Liver (tissue), 9 donors: Measurements from ENCODE around the gene KLHL9. TPM values are rescaled to one million over a fixed set of nuclear protein-coding genes. Genes with fewer than 3 reads are reported as not detected.

Experiments
- DNase-seq: peaks from one replicate; pipeline ENCODE4 v3.0.0-alpha.2; 2017; ENCODE audit warnings: low spot score
- H3K27ac ChIP-seq, 2 donors: one replicate each; pipeline ENCODE4 v1.7.0; 2013; ENCODE audit warnings: inconsistent platforms in 2 of 2, low read length in 2 of 2, control low read depth in 1 of 2, low read depth in 1 of 2, mild to moderate bottlenecking in 1 of 2
- H3K27me3 ChIP-seq, 4 donors: one replicate each; pipeline versions ENCODE4 v1.6.1 to v1.7.0; 2013; ENCODE audit warnings: low read length in 3 of 4, inconsistent platforms in 1 of 4, mild to moderate bottlenecking in 1 of 4, moderate library complexity in 1 of 4; ENCODE audit not compliant: control insufficient read depth in 4 of 4, insufficient read depth in 4 of 4
- H3K36me3 ChIP-seq, 4 donors: one replicate each; pipeline versions ENCODE4 v1.6.1 to v1.7.0; 2013; ENCODE audit warnings: low read length in 3 of 4, mild to moderate bottlenecking in 3 of 4, low read depth in 1 of 4, moderate library complexity in 1 of 4; ENCODE audit not compliant: control insufficient read depth in 4 of 4, insufficient read depth in 3 of 4
- H3K4me1 ChIP-seq, 4 donors: one replicate each; pipeline versions ENCODE4 v1.6.1 to v1.7.0; 2013; ENCODE audit warnings: low read length in 3 of 4, mild to moderate bottlenecking in 3 of 4, moderate library complexity in 1 of 4; ENCODE audit not compliant: control insufficient read depth in 4 of 4, insufficient read depth in 4 of 4
- H3K4me3 ChIP-seq, 3 donors: one replicate each; pipeline versions ENCODE4 v1.6.1 to v1.7.0; 2013; ENCODE audit warnings: low read length in 3 of 3, control low read depth in 1 of 3, low read depth in 1 of 3, mild to moderate bottlenecking in 1 of 3
- H3K9ac ChIP-seq, 2 donors: one replicate each; pipeline ENCODE4 v1.7.0; 2013; ENCODE audit warnings: low read length in 2 of 2, mild to moderate bottlenecking in 2 of 2, moderate library complexity in 2 of 2, control low read depth in 1 of 2, low read depth in 1 of 2
- H3K9me3 ChIP-seq, 4 donors: one replicate each; pipeline versions ENCODE4 v1.6.1 to v1.7.0; 2013; ENCODE audit warnings: low read length in 3 of 4; ENCODE audit not compliant: control insufficient read depth in 4 of 4
- EGR1 ChIP-seq, 2 donors: IDR thresholded peaks; 2 replicates each; pipeline ENCODE4 v1.6.1; 2016 to 2018; ENCODE audit warnings: antibody characterized with exemption in 2 of 2, low read depth in 2 of 2
- FOXA1 ChIP-seq: IDR thresholded peaks from 2 replicates; pipeline ENCODE4 v1.6.1; 2016; ENCODE audit warnings: antibody characterized with exemption
- FOXA2 ChIP-seq: IDR thresholded peaks from 2 replicates; pipeline ENCODE4 v1.6.1; 2016; ENCODE audit warnings: antibody characterized with exemption
- GABPA ChIP-seq, 2 donors: IDR thresholded peaks in 1 of 2; conservative IDR thresholded peaks in 1 of 2; 2 replicates each; pipeline ENCODE4 v1.6.1; 2016; ENCODE audit warnings: antibody characterized with exemption in 2 of 2, mild to moderate bottlenecking in 1 of 2, moderate library complexity in 1 of 2
- HNF4A ChIP-seq, 2 donors: conservative IDR thresholded peaks; 2 replicates each; pipeline ENCODE4 v1.6.1; 2016; ENCODE audit warnings: antibody characterized with exemption in 2 of 2, mild to moderate bottlenecking in 2 of 2
- HNF4G ChIP-seq: IDR thresholded peaks from 2 replicates; pipeline ENCODE4 v1.6.1; 2016; ENCODE audit warnings: antibody characterized with exemption
- JUND ChIP-seq, 2 donors: IDR thresholded peaks; 2 replicates each; pipeline ENCODE4 v1.6.1; 2016; ENCODE audit warnings: antibody characterized with exemption in 2 of 2
- NR2F2 ChIP-seq: IDR thresholded peaks from 2 replicates; pipeline ENCODE4 v1.6.1; 2016; ENCODE audit warnings: antibody characterized with exemption
- RAD21 ChIP-seq, 2 donors: IDR thresholded peaks; 2 replicates each; pipeline ENCODE4 v1.6.1; 2016; ENCODE audit warnings: antibody characterized with exemption in 2 of 2, mild to moderate bottlenecking in 2 of 2
- RXRA ChIP-seq, 2 donors: IDR thresholded peaks; 2 replicates each; pipeline ENCODE4 v1.6.1; 2017 to 2018; ENCODE audit warnings: antibody characterized with exemption in 2 of 2, mild to moderate bottlenecking in 1 of 2
- SP1 ChIP-seq: IDR thresholded peaks from 2 replicates; pipeline ENCODE4 v1.6.1; 2018; ENCODE audit warnings: antibody characterized with exemption, mild to moderate bottlenecking
- TAF1 ChIP-seq: conservative IDR thresholded peaks from 2 replicates; pipeline ENCODE4 v1.6.1; 2016; ENCODE audit warnings: antibody characterized with exemption, mild to moderate bottlenecking
- YY1 ChIP-seq: IDR thresholded peaks from 2 replicates; pipeline ENCODE4 v1.6.1; 2016; ENCODE audit warnings: antibody characterized with exemption, mild to moderate bottlenecking
- WGBS: extraction: QIAGEN DNeasy Blood & Tissue Kit; methylation state at CpG from one replicate; pipeline ENCODE4 v1.1.7; 2013; 5-methylcytosine and 5-hydroxymethylcytosine counted together
- polyA plus RNA-seq, 2 donors: library from polyadenylated mRNA; stranded (reverse) in 1 of 2; unstranded in 1 of 2; fragments of 200-250 nt in 1 of 2; fragments of >200 nt in 1 of 2; fragmentation: Nextera tagmentation in 1 of 2; extraction: Ambion mirVana in 1 of 2; gene quantifications; one replicate each; pipeline versions ENCODE4 v1.2.1 to v1.2.3, GENCODE V29; 2013 to 2015
- total RNA-seq, 2 donors: library from RNA; depleted of rRNA; stranded (reverse); fragments of >200 nt; gene quantifications; one replicate each; pipeline ENCODE4 v1.2.3, GENCODE V29; 2014
- TF ChIP-seq, protein P1 (sequence below): IDR thresholded peaks from 2 replicates; pipeline ENCODE4 v1.6.1; 2016; ENCODE audit warnings: antibody characterized with exemption
- TF ChIP-seq, protein P2 (sequence below): IDR thresholded peaks from 2 replicates; pipeline ENCODE4 v1.6.1; 2016; ENCODE audit warnings: antibody characterized with exemption
- TF ChIP-seq, protein P3 (sequence below): IDR thresholded peaks from 2 replicates; pipeline ENCODE4 v1.6.1; 2016; ENCODE audit warnings: antibody characterized with exemption
- donor health status: healthy.
- donor health status: healthy.
- donor health status: healthy.
- donor health status: healthy.
- donor health status: healthy.

The KLHL9 gene
- total and polyA plus RNA-seq, 4 donors, result 5.6 to 14.5 (median 9.8) TPM

DNA sequence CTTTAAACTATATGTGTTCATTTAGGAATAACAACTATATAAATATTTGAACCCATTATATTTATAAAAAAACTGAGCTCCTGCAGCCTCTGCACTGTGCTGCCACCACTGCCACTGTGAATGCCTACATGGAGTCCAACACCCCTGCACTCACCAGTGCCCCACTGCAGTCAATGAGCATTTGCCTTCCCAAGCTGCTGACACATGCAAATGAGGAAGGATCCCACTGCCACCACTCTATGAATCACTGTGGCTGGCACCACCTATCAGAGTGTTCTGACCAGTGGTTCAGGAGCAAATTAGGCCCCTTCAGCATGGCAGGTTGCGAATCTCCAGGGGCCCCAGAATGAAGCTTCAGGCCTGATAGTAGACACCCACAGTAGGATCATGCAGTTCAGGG, 39.2 kb downstream of the KLHL9 start:
- TF ChIP-seq, protein P1, sequence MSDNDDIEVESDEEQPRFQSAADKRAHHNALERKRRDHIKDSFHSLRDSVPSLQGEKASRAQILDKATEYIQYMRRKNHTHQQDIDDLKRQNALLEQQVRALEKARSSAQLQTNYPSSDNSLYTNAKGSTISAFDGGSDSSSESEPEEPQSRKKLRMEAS, result no peak
- TF ChIP-seq, protein P2, sequence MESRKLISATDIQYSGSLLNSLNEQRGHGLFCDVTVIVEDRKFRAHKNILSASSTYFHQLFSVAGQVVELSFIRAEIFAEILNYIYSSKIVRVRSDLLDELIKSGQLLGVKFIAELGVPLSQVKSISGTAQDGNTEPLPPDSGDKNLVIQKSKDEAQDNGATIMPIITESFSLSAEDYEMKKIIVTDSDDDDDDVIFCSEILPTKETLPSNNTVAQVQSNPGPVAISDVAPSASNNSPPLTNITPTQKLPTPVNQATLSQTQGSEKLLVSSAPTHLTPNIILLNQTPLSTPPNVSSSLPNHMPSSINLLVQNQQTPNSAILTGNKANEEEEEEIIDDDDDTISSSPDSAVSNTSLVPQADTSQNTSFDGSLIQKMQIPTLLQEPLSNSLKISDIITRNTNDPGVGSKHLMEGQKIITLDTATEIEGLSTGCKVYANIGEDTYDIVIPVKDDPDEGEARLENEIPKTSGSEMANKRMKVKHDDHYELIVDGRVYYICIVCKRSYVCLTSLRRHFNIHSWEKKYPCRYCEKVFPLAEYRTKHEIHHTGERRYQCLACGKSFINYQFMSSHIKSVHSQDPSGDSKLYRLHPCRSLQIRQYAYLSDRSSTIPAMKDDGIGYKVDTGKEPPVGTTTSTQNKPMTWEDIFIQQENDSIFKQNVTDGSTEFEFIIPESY, result no peak
- TF ChIP-seq FOXA2 (no peak), GABPA (IDR thresholded peaks at IDR 0.05 in 1 of 2, conservative IDR thresholded peaks at IDR 0.05 in 1 of 2) (no peak), FOXA1 (no peak), HNF4A (conservative IDR thresholded peaks at IDR 0.05) (no peak), JUND (IDR thresholded peaks at IDR 0.05) (no peak), RAD21 (IDR thresholded peaks at IDR 0.05) (no peak)
- Histone ChIP-seq H3K27ac (no peak overlapping the region), H3K4me3 (no peak overlapping the region), H3K27me3 (peaks cover 0 to 9% (median 1%) of the 10 kb centered on the region in 4 donors), H3K9me3 (no peaks in the 10 kb centered on the region), H3K4me1 (no peaks in the 10 kb centered on the region), H3K9ac (no peak overlapping the region), H3K36me3 (no peaks in the 10 kb centered on the region)
- no peak for DNase-seq
- WGBS, result 88% methylated on average over 1 of the region's 1 CpG

DNA sequence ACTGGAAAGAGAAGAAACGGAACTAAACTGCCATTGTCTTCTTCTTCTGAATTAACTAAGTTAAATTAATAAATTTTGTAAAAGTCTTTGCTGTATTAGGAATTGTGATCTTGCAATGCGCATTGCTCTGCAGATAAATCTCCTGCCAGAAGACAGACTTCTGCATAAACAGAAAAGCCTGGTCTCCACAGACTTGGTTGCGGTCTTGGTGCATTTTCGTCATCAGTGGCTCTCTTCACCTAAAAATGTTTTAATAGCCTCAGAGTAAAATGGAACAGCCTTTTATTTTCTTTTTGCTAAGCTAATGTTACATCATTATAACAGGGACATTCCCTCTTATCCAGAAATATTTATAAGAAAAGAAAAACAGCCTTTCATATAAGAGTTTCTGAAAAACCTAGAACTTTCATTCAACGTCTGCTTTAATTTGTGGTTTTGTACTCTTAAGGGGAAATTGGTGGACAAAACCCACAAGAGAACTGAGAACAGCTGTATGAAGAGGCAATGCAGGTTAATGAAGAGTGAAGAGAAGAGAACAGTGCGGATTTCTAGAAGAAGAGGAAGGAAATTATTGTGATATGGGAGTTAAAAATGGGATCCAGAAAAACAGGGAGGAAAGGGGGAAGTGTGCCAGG, 40.2 kb downstream of the KLHL9 start:
- Histone ChIP-seq H3K9me3 (no peaks in the 10 kb centered on the region), H3K27ac (no peak overlapping the region), H3K27me3 (peaks cover 0 to 9% (median 0%) of the 10 kb centered on the region in 4 donors), H3K4me1 (no peaks in the 10 kb centered on the region), H3K36me3 (no peaks in the 10 kb centered on the region), H3K9ac (no peak overlapping the region), H3K4me3 (no peak overlapping the region)
- TF ChIP-seq RXRA (IDR thresholded peaks at IDR 0.05), result no peak
- TF ChIP-seq TAF1, result no peak
- TF ChIP-seq YY1, result no peak
- TF ChIP-seq, protein P2, result no peak
- WGBS, result 57% methylated on average over 6 of the region's 6 CpGs
- DNase-seq, result no peak

DNA sequence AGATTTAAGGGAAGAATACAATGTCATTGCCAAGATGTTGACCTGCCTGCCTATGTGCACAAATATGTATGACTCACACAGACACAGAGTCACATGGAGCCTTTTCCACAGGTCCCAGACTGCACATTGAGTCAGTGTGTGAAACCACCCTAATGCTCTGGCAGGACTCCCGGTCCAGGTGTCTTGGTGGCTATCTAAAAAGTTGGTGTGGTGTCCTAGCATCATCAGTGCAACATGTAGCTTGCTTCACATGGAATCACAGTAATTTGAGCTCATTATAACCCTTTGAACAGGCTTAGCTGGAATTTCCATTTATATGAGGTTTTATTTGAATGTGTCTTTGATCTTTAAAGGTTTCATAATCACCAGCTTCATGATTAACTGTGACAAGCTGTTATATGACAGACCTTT, 40.8 kb downstream of the KLHL9 start:
- WGBS, result 66% methylated on average over 1 of the region's 1 CpG
- no peaks in the 10 kb centered on the region for H3K36me3 ChIP-seq
- no peaks in the 10 kb centered on the region for H3K4me1 ChIP-seq
- H3K4me3 ChIP-seq, result no peak overlapping the region
- H3K27ac ChIP-seq, result no peak overlapping the region
- H3K27me3 ChIP-seq, result peaks cover 0 to 9% (median 0%) of the 10 kb centered on the region in 4 donors
- H3K9ac ChIP-seq, result no peak overlapping the region
- no peaks in the 10 kb centered on the region for H3K9me3 ChIP-seq
- no peak for DNase-seq
- TF ChIP-seq TAF1 (no peak), EGR1 (IDR thresholded peaks at IDR 0.05; ENCODE audit: low read depth in 2 of 2) (no peak), HNF4A (conservative IDR thresholded peaks at IDR 0.05) (no peak), GABPA (IDR thresholded peaks at IDR 0.05 in 1 of 2, conservative IDR thresholded peaks at IDR 0.05 in 1 of 2) (no peak), YY1 (no peak), SP1 (no peak), JUND (IDR thresholded peaks at IDR 0.05) (no peak), RXRA (IDR thresholded peaks at IDR 0.05) (no peak), RAD21 (IDR thresholded peaks at IDR 0.05) (no peak), NR2F2 (no peak), HNF4G (no peak), FOXA1 (no peak)
- TF ChIP-seq, protein P1, result no peak
- TF ChIP-seq, protein P3, sequence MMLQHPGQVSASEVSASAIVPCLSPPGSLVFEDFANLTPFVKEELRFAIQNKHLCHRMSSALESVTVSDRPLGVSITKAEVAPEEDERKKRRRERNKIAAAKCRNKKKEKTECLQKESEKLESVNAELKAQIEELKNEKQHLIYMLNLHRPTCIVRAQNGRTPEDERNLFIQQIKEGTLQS, result no peak
- TF ChIP-seq, protein P2, result no peak
